GM13976 (cell line): ENCODE measurements around the gene PXK.

Experiments used
- DNase-seq: peaks from one replicate; pipeline ENCODE4 v3.0.0; 2012; ENCODE audit warnings: low spot score
- CTCF ChIP-seq: IDR thresholded peaks from 2 replicates; pipeline ENCODE4 v1.5.1; 2012; ENCODE audit warnings: borderline replicate concordance, mild to moderate bottlenecking; ENCODE audit not compliant: insufficient read depth; ENCODE audit errors: extremely low read depth, missing control alignments, control extremely low read depth
- in situ Hi-C: fragments of 300-500 bp; cut with MboI; formaldehyde crosslinking; loops from one replicate; pipeline ENCODE4 v1.12.0; 2022; ENCODE audit warnings: low sequenced_read_pairs, mixed read lengths, inconsistent platforms; ENCODE audit not compliant: unreplicated experiment

The PXK gene

GRCh38 chr3:58411036-58411435 lies 78.3 kb downstream of the PXK start:
- no peak for DNase-seq
- TF ChIP-seq CTCF: no peak
- in situ Hi-C loops: no loop called here

- DNase-seq: no peak
- in situ Hi-C loops: no loop called here
- TF ChIP-seq CTCF: no peak
Observed at GRCh38 chr3:58411851-58412830, 79.4 kb downstream of the PXK start.

- TF ChIP-seq CTCF: peak; percentile 60
Observed at GRCh38 chr3:58414538-58415197, 82.0 kb downstream of the PXK start.

GRCh38 chr3:58416191-58416590 lies 83.5 kb downstream of the PXK start:
- no peak for DNase-seq
- in situ Hi-C loops: no loop called here
- no peak for TF ChIP-seq CTCF

More at GRCh38 chr3:58414538-58415197, 82.0 kb downstream of the PXK start:
- in situ Hi-C loops: no loop called here
- DNase-seq: peak; percentile 51

GRCh38 chr3:58417075-58417474 lies 84.4 kb downstream of the PXK start:
- no peak for DNase-seq
- in situ Hi-C loops: no loop called here
- no peak for TF ChIP-seq CTCF

- no peak for DNase-seq
- no peak for TF ChIP-seq CTCF
- in situ Hi-C loops: no loop called here
Observed at GRCh38 chr3:58418227-58418626, 85.5 kb downstream of the PXK start.
